ENCODE data around the gene VPREB3. TPM values are rescaled to one million over a fixed set of nuclear protein-coding genes. Genes with fewer than 3 reads are reported as not detected.
A peak's percentile ranks its signal among the peaks of the same experiment; 100 is the strongest.

Gene VPREB3
- total RNA-seq: not detected in 2 replicates

GRCh38 chr22:23754220-23754919, at the start of gene VPREB3:
TSS of gene VPREB3 (minus strand) at chr22:23754425. CDS start at chr22:23754363, 62 bp downstream.
- no peak for DNase-seq (ENCODE audit: low spot score)
- Mint-ChIP-seq H3K9me3 (no peaks in the 10 kb centered on the region), H3K4me3 (peak within 1 kb of the TSS; percentile 22), H3K27ac (no peak within 1 kb of the TSS), H3K36me3 (ENCODE audit: low read depth) (peaks cover 2% of the 10 kb centered on the region), H3K4me1 (ENCODE audit: low read depth) (peaks cover 12% of the 10 kb centered on the region), H3K27me3 (ENCODE audit: insufficient read depth) (peaks cover 8% of the 10 kb centered on the region)
- intact Hi-C loops (cut with micrococcal nuclease): loop anchor here (5.0 kb wide), 1 partner anchor 33 kb away; the partner anchor contains the start of gene SMARCB1

GRCh38 chr22:23803001-23803819, 49.0 kb upstream of the VPREB3 start:
- Mint-ChIP-seq H3K9me3 (no peaks in the 10 kb centered on the region), H3K27me3 (ENCODE audit: insufficient read depth) (no peaks in the 10 kb centered on the region), H3K36me3 (ENCODE audit: low read depth) (peaks cover 40% of the 10 kb centered on the region), H3K27ac (no peak overlapping the region), H3K4me3 (no peak overlapping the region), H3K4me1 (ENCODE audit: low read depth) (no peaks in the 10 kb centered on the region)
- no peak for DNase-seq (ENCODE audit: low spot score)
- intact Hi-C loops (cut with micrococcal nuclease): no loop called here

GRCh38 chr22:23801886-23802377, 47.7 kb upstream of the VPREB3 start:
- H3K27me3 Mint-ChIP-seq (ENCODE audit: insufficient read depth): no peaks in the 10 kb centered on the region
- H3K4me1 Mint-ChIP-seq (ENCODE audit: low read depth): no peaks in the 10 kb centered on the region

GRCh38 chr22:23801238-23801821, 47.1 kb upstream of the VPREB3 start:
- Mint-ChIP-seq H3K27ac (no peak overlapping the region), H3K4me3 (no peak overlapping the region), H3K36me3 (ENCODE audit: low read depth) (peaks cover 40% of the 10 kb centered on the region), H3K27me3 (ENCODE audit: insufficient read depth) (no peaks in the 10 kb centered on the region), H3K9me3 (no peaks in the 10 kb centered on the region), H3K4me1 (ENCODE audit: low read depth) (no peaks in the 10 kb centered on the region)
- DNase-seq (ENCODE audit: low spot score): no peak
- intact Hi-C loops (cut with micrococcal nuclease): no loop called here

More at GRCh38 chr22:23801886-23802377, 47.7 kb upstream of the VPREB3 start:
- DNase-seq (ENCODE audit: low spot score): no peak
- peaks cover 38% of the 10 kb centered on the region for H3K36me3 Mint-ChIP-seq (ENCODE audit: low read depth)
- H3K4me3 Mint-ChIP-seq: no peak overlapping the region
- no peak overlapping the region for H3K27ac Mint-ChIP-seq
- H3K9me3 Mint-ChIP-seq: no peaks in the 10 kb centered on the region
- intact Hi-C loops (cut with micrococcal nuclease): no loop called here

- Mint-ChIP-seq H3K4me3 (no peak overlapping the region), H3K36me3 (ENCODE audit: low read depth) (peaks cover 40% of the 10 kb centered on the region), H3K27me3 (ENCODE audit: insufficient read depth) (no peaks in the 10 kb centered on the region), H3K4me1 (ENCODE audit: low read depth) (no peaks in the 10 kb centered on the region), H3K27ac (no peak overlapping the region), H3K9me3 (no peaks in the 10 kb centered on the region)
- intact Hi-C loops (cut with micrococcal nuclease): no loop called here
- DNase-seq (ENCODE audit: low spot score): no peak
Measured at GRCh38 chr22:23800297-23801237, 46.3 kb upstream of the VPREB3 start.

- intact Hi-C loops (cut with micrococcal nuclease): no loop called here
- H3K9me3 Mint-ChIP-seq: no peaks in the 10 kb centered on the region
- H3K36me3 Mint-ChIP-seq (ENCODE audit: low read depth): peaks cover 37% of the 10 kb centered on the region
- peaks cover 14% of the 10 kb centered on the region for H3K4me1 Mint-ChIP-seq (ENCODE audit: low read depth)
- no peak overlapping the region for H3K4me3 Mint-ChIP-seq
- H3K27me3 Mint-ChIP-seq (ENCODE audit: insufficient read depth): no peaks in the 10 kb centered on the region
- no peak overlapping the region for H3K27ac Mint-ChIP-seq
- no peak for DNase-seq (ENCODE audit: low spot score)
Measured at GRCh38 chr22:23796461-23796860, 42.2 kb upstream of the VPREB3 start.

- peaks cover 25% of the 10 kb centered on the region for H3K4me1 Mint-ChIP-seq (ENCODE audit: low read depth)
- H3K27ac Mint-ChIP-seq: no peak overlapping the region
- H3K9me3 Mint-ChIP-seq: no peaks in the 10 kb centered on the region
- intact Hi-C loops (cut with micrococcal nuclease): no loop called here
- no peak overlapping the region for H3K4me3 Mint-ChIP-seq
- H3K36me3 Mint-ChIP-seq (ENCODE audit: low read depth): peaks cover 34% of the 10 kb centered on the region
- no peak for DNase-seq (ENCODE audit: low spot score)
- H3K27me3 Mint-ChIP-seq (ENCODE audit: insufficient read depth): no peaks in the 10 kb centered on the region
Measured at GRCh38 chr22:23793326-23793725, 39.1 kb upstream of the VPREB3 start.

GRCh38 chr22:23791738-23792645, 37.8 kb upstream of the VPREB3 start:
- H3K36me3 Mint-ChIP-seq (ENCODE audit: low read depth): peaks cover 30% of the 10 kb centered on the region
- no peaks in the 10 kb centered on the region for H3K9me3 Mint-ChIP-seq
- no peak overlapping the region for H3K27ac Mint-ChIP-seq
- intact Hi-C loops (cut with micrococcal nuclease): no loop called here
- no peak for DNase-seq (ENCODE audit: low spot score)
- no peak overlapping the region for H3K4me3 Mint-ChIP-seq
- no peaks in the 10 kb centered on the region for H3K27me3 Mint-ChIP-seq (ENCODE audit: insufficient read depth)
- H3K4me1 Mint-ChIP-seq (ENCODE audit: low read depth): peaks cover 36% of the 10 kb centered on the region

GRCh38 chr22:23790819-23791737, 36.9 kb upstream of the VPREB3 start:
- intact Hi-C loops (cut with micrococcal nuclease): no loop called here
- peaks cover 42% of the 10 kb centered on the region for H3K4me1 Mint-ChIP-seq (ENCODE audit: low read depth)
- H3K27me3 Mint-ChIP-seq (ENCODE audit: insufficient read depth): no peaks in the 10 kb centered on the region
- no peak for DNase-seq (ENCODE audit: low spot score)
- peaks cover 23% of the 10 kb centered on the region for H3K36me3 Mint-ChIP-seq (ENCODE audit: low read depth)
- no peaks in the 10 kb centered on the region for H3K9me3 Mint-ChIP-seq
- no peak overlapping the region for H3K4me3 Mint-ChIP-seq
- H3K27ac Mint-ChIP-seq: no peak overlapping the region

GRCh38 chr22:23789638-23790037, 35.4 kb upstream of the VPREB3 start:
- Mint-ChIP-seq H3K27me3 (ENCODE audit: insufficient read depth) (peaks cover under 1% of the 10 kb centered on the region), H3K9me3 (no peaks in the 10 kb centered on the region), H3K4me1 (ENCODE audit: low read depth) (peaks cover 43% of the 10 kb centered on the region), H3K4me3 (peak overlapping the region; percentile 70), H3K36me3 (ENCODE audit: low read depth) (peaks cover 21% of the 10 kb centered on the region), H3K27ac (no peak overlapping the region)
- intact Hi-C loops (cut with micrococcal nuclease): loop anchor here (5.0 kb wide), 1 partner anchor 37 kb away; the partner anchor contains the start of genes VPREB3 and ZNF70
- DNase-seq (ENCODE audit: low spot score): no peak
